Nephron progenitor cell (in vitro differentiated cells): Measurements from ENCODE around the gene TBPL1.

Experiments
- DNase-seq: peaks from one replicate; pipeline ENCODE4 v3.0.0; 2021
- H3K27ac Mint-ChIP-seq: 2 replicates; pipeline ENCODE4 v1.8.0; 2021; ENCODE audit warnings: mild to moderate bottlenecking, moderate library complexity, mixed read lengths
- H3K27me3 Mint-ChIP-seq: 2 replicates; pipeline ENCODE4 v1.8.0; 2021; ENCODE audit warnings: mild to moderate bottlenecking, low read depth, mixed read lengths; ENCODE audit not compliant: poor library complexity
- H3K36me3 Mint-ChIP-seq: 2 replicates; pipeline ENCODE4 v1.8.0; 2021; ENCODE audit warnings: low read depth, mixed read lengths
- H3K4me1 Mint-ChIP-seq: 2 replicates; pipeline ENCODE4 v1.8.0; 2021; ENCODE audit warnings: mixed read lengths
- H3K4me3 Mint-ChIP-seq: 2 replicates; pipeline ENCODE4 v1.8.0; 2021; ENCODE audit warnings: mild to moderate bottlenecking, moderate library complexity, mixed read lengths
- H3K9me3 Mint-ChIP-seq: 2 replicates; pipeline ENCODE4 v1.8.0; 2021; ENCODE audit warnings: mild to moderate bottlenecking, moderate library complexity, mixed read lengths
- CTCF ChIP-seq: fragments of 200-600 bp; sonication (generic); IDR thresholded peaks from 2 replicates; pipeline ENCODE4 v1.5.0; 2021; ENCODE audit warnings: antibody characterized with exemption

The TBPL1 gene

GRCh38 chr6:133992992-133993680 is 40.1 kb downstream of the TBPL1 start:
- Mint-ChIP-seq H3K4me1 (no peaks in the 10 kb centered on the region), H3K4me3 (no peak overlapping the region), H3K27ac (no peak overlapping the region), H3K27me3 (no peaks in the 10 kb centered on the region), H3K9me3 (no peaks in the 10 kb centered on the region), H3K36me3 (peaks cover 6% of the 10 kb centered on the region)
- TF ChIP-seq CTCF = no peak
- DNase-seq = no peak

- H3K36me3 Mint-ChIP-seq = no peaks in the 10 kb centered on the region
- H3K9me3 Mint-ChIP-seq = no peaks in the 10 kb centered on the region
- peaks cover 4% of the 10 kb centered on the region for H3K27me3 Mint-ChIP-seq
- H3K4me3 Mint-ChIP-seq = no peak overlapping the region
- H3K27ac Mint-ChIP-seq = no peak overlapping the region
- TF ChIP-seq CTCF = no peak
- no peaks in the 10 kb centered on the region for H3K4me1 Mint-ChIP-seq
- DNase-seq = no peak
These were observed 42.3 kb downstream of the TBPL1 start for GRCh38 chr6:133995296-133995695.

GRCh38 chr6:133995758-133996157 is 42.7 kb downstream of the TBPL1 start:
- DNase-seq = no peak
- H3K4me1 Mint-ChIP-seq = no peaks in the 10 kb centered on the region

GRCh38 chr6:133997267-133997666 is 44.2 kb downstream of the TBPL1 start:
- Mint-ChIP-seq H3K9me3 (no peaks in the 10 kb centered on the region), H3K4me3 (no peak overlapping the region), H3K27ac (no peak overlapping the region), H3K36me3 (no peaks in the 10 kb centered on the region), H3K27me3 (peaks cover 4% of the 10 kb centered on the region), H3K4me1 (no peaks in the 10 kb centered on the region)
- TF ChIP-seq CTCF = no peak
- no peak for DNase-seq

More at GRCh38 chr6:133995758-133996157, 42.7 kb downstream of the TBPL1 start:
- Mint-ChIP-seq H3K36me3 (no peaks in the 10 kb centered on the region), H3K9me3 (no peaks in the 10 kb centered on the region), H3K27me3 (peaks cover 4% of the 10 kb centered on the region), H3K4me3 (no peak overlapping the region), H3K27ac (no peak overlapping the region)
- no peak for TF ChIP-seq CTCF

- no peak for TF ChIP-seq CTCF
- no peaks in the 10 kb centered on the region for H3K9me3 Mint-ChIP-seq
- DNase-seq = no peak
- H3K4me3 Mint-ChIP-seq = no peak overlapping the region
- H3K4me1 Mint-ChIP-seq = no peaks in the 10 kb centered on the region
- H3K27ac Mint-ChIP-seq = no peak overlapping the region
- peaks cover 4% of the 10 kb centered on the region for H3K36me3 Mint-ChIP-seq
- peaks cover 4% of the 10 kb centered on the region for H3K27me3 Mint-ChIP-seq
These were observed 46.3 kb downstream of the TBPL1 start for GRCh38 chr6:133999305-133999704.

GRCh38 chr6:134000443-134000842 is 47.4 kb downstream of the TBPL1 start:
- peaks cover 4% of the 10 kb centered on the region for H3K36me3 Mint-ChIP-seq
- H3K27me3 Mint-ChIP-seq = peaks cover 4% of the 10 kb centered on the region
- no peak overlapping the region for H3K4me3 Mint-ChIP-seq
- no peak for TF ChIP-seq CTCF
- no peaks in the 10 kb centered on the region for H3K4me1 Mint-ChIP-seq
- no peak overlapping the region for H3K27ac Mint-ChIP-seq
- no peak for DNase-seq
- H3K9me3 Mint-ChIP-seq = no peaks in the 10 kb centered on the region
